ENCODE measurements around the gene DHX8.
A peak's percentile ranks its signal among the peaks of the same experiment; 100 is the strongest.

DHX8 gene

DNA sequence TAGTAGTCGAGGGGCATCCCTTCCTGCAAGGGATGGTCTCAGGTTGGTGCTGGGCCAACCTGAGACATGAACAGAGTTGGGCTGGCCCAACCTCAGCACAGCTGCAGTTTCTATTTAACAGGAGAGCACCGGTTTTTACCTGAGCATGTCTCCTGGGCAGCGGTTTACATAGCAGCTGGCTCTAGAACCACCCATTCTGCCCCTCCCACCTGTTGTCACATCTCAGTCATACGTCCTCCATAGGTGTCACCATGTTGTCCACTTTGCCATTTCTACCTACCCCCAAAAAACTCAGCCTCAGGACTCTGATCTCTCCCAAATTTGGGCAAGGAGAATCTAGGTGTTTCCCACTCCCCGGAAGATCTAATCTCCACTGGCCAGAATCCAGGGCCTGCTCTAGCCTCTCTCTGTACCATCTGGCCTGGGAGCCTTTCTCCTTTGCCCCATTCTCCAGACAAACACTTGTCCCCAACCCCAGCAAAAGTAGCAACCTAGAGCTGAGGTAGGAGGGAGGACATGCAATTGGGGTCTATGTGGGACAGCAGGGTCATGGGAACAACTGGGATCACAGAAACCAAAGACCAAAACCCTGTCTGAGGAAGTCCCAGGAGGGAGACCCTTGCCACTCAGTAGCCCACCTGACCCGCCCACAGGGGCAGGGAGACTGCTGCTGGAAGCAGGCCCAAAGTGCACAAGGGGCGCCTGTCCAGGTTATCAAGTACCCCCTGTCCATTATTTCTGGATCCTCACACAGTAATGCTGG, 43.3 kb downstream of the DHX8 start:
- Histone ChIP-seq H3K27me3 (replicated peaks; ENCODE audit: control insufficient read depth, insufficient read depth, low read length) (no peaks in the 10 kb centered on the region), H3K4me1 (ENCODE audit: control insufficient read depth, insufficient read depth, low read length) (peaks cover 28% of the 10 kb centered on the region), H3K9me3 (ENCODE audit: control insufficient read depth, low read length) (no peaks in the 10 kb centered on the region), H3K36me3 (ENCODE audit: control insufficient read depth, insufficient read depth, low read length, severe bottlenecking) (peaks cover 36% of the 10 kb centered on the region), H3K4me3 (ENCODE audit: low read length) (no peak overlapping the region), H3K9ac (ENCODE audit: low read length) (no peak overlapping the region)
- no peak for DNase-seq (ENCODE audit: low read depth)

DNA sequence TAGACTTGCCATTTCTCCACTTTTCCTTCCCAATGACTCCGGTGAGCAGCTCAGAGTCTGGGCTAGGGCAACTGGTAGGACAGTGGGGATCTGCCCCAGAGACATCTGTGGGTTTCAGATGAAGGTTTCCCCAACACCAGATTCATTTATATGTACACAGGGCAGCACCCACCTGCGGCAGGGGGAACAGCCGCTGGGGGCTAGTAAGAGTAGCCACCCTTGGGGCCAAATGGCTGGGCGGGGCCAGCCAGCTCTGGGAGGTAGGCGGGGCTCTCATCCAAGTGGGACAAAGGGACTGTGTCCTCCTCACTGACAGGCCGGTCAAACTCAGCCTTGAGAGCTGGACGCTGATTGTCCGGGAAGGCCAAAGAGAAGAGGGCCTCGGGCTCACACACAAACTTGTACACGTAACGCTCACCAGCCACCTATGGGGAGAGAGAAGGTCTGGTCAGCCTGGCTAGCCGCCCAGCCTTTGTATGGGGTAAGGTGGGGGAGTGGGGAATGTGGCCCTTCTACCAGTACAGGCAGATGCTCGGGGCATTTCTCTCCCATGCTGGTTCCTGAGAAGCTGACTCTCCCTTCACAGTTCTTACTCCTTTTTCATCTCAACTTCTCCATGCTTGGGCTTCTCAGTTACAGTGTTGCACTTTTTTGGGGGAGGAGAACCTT, 44.7 kb downstream of the DHX8 start:
- Histone ChIP-seq H3K9me3 (ENCODE audit: control insufficient read depth, low read length) (no peaks in the 10 kb centered on the region), H3K9ac (ENCODE audit: low read length) (no peak overlapping the region), H3K27me3 (replicated peaks; ENCODE audit: control insufficient read depth, insufficient read depth, low read length) (no peaks in the 10 kb centered on the region), H3K36me3 (ENCODE audit: control insufficient read depth, insufficient read depth, low read length, severe bottlenecking) (peaks cover 26% of the 10 kb centered on the region), H3K4me3 (ENCODE audit: low read length) (no peak overlapping the region), H3K4me1 (ENCODE audit: control insufficient read depth, insufficient read depth, low read length) (peaks cover 28% of the 10 kb centered on the region)
- DNase-seq (ENCODE audit: low read depth) = no peak

DNA sequence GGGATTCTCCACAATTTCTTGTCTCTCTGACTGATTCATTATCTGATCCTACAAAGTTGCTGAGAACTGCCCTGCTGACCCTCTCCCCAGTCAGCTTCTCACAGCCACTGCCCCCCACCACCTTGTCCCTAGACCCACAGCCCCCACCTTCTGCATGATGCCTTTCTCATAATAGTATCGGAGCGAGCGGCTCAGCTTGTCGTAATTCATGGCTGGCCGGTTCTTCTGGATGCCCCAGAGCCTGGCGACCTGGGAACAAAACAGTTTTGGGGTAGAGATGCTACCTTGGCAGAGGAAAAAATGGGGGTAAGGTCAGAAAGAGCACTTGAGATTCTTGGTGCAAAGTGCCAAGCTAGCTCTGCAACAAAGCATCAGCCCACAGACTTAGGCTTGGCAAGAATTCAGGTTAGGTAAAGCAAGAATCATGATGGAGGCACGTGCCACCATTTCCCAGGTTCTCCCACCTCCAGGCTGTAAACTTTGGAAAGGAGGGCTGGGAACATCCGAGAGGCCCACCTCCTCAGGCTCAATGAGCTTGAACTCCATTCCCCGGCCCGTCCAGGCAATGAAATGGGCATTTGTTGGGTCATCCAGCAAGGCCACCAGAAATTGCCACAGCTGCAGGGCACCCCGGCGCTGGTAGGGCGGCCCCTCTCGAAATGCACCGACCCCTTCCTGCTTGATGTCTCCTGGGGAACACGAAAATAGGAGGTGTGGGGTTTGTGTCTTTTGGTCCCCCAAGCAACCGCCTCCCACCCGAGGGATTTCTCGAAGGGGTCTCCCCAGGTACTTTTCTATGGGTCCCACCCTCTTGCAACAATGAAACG, 45.4 kb downstream of the DHX8 start:
- Histone ChIP-seq H3K9ac (ENCODE audit: low read length) (no peak overlapping the region), H3K27me3 (replicated peaks; ENCODE audit: control insufficient read depth, insufficient read depth, low read length) (no peaks in the 10 kb centered on the region), H3K4me3 (ENCODE audit: low read length) (no peak overlapping the region), H3K9me3 (ENCODE audit: control insufficient read depth, low read length) (no peaks in the 10 kb centered on the region), H3K4me1 (ENCODE audit: control insufficient read depth, insufficient read depth, low read length) (peaks cover 28% of the 10 kb centered on the region), H3K36me3 (ENCODE audit: control insufficient read depth, insufficient read depth, low read length, severe bottlenecking) (peaks cover 18% of the 10 kb centered on the region)
- no peak for DNase-seq (ENCODE audit: low read depth)

DNA sequence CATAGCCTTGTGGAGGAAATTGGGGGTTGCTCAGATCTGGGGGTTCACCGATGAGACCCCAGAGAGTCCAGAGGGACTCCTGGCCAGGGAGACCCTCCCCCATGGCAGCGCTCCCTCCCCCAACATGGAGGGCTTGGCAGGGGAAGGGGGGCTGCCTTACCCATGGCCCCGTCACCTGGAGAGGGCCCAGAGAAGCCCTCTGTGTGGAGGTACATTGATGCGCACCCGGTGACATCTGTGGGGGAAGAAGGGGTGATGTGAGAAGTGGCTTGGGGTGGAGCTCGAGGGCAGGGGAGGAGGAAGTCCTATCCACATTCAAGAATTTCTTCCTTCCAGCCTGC, 46.1 kb downstream of the DHX8 start:
- Histone ChIP-seq H3K36me3 (ENCODE audit: control insufficient read depth, insufficient read depth, low read length, severe bottlenecking) (peaks cover 11% of the 10 kb centered on the region), H3K27me3 (replicated peaks; ENCODE audit: control insufficient read depth, insufficient read depth, low read length) (no peaks in the 10 kb centered on the region), H3K9ac (ENCODE audit: low read length) (peak overlapping the region; percentile 44), H3K4me3 (ENCODE audit: low read length) (no peak overlapping the region), H3K9me3 (ENCODE audit: control insufficient read depth, low read length) (no peaks in the 10 kb centered on the region), H3K4me1 (ENCODE audit: control insufficient read depth, insufficient read depth, low read length) (peaks cover 28% of the 10 kb centered on the region)
- no peak for DNase-seq (ENCODE audit: low read depth)

DNA sequence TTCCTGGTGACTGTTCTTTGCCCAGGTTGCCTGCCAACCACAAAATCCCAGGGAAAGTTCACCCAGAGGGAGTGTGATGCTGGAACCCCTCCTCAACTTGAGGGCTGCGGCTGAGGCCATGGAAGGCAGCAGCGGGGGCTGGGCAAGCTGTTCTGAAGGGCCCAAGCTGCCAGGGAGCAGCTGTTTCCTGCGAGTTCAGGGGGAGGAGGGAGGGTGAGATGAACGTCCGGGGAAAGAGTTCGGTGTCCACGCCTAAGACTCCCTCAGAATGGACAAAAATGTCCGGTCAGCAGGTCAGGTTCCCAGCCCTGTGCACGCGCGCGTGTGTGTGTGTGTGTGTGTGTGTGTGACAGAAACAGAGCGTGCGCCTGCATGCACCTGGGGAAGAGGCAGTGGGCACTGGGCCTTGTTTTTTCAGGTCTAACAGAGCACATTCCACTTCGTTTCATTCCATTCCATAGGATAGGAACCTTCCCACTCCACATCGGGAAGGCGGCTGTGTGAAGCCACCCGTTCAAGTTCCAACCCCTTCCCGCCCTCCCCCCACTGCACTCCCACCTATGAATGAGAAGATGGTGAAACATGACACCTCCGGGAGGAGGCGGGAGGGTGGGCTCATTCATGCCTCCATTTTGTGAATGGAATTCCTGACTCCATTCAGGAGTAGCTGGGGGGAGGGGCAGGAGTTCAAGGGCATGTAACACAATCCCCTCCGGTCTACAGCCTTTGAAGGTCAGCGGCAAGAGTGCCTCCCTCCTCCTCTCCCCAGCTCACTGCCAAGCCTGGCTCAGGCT, 46.7 kb downstream of the DHX8 start:
- DNase-seq (ENCODE audit: low read depth) = peak; percentile 82

DNA sequence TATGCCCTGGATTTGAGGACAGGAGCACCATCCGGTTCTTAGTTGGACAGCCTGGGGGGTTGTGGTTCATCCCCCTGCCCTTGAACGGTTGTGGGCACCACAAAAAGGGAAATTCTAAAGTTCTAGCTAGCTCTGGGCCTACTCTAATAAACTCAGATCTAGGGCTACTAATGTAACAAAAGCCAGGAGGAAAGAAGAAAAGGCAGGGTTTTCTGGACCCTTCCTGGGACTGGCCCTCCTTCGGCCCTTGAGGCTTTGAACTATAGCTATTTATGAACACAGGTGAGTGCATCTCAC, 47.3 kb downstream of the DHX8 start:
- no peak overlapping the region for H3K4me3 ChIP-seq (ENCODE audit: low read length)
- no peak overlapping the region for H3K9ac ChIP-seq (ENCODE audit: low read length)
- H3K4me1 ChIP-seq (ENCODE audit: control insufficient read depth, insufficient read depth, low read length) = peaks cover 33% of the 10 kb centered on the region
- no peaks in the 10 kb centered on the region for H3K27me3 ChIP-seq (replicated peaks; ENCODE audit: control insufficient read depth, insufficient read depth, low read length)
- no peaks in the 10 kb centered on the region for H3K9me3 ChIP-seq (ENCODE audit: control insufficient read depth, low read length)
- DNase-seq (ENCODE audit: low read depth) = no peak
- H3K36me3 ChIP-seq (ENCODE audit: control insufficient read depth, insufficient read depth, low read length, severe bottlenecking) = peaks cover 5% of the 10 kb centered on the region

More for the DNA sequence above, 46.7 kb downstream of the DHX8 start:
- H3K36me3 ChIP-seq (ENCODE audit: control insufficient read depth, insufficient read depth, low read length, severe bottlenecking) = peaks cover 5% of the 10 kb centered on the region
- no peak overlapping the region for H3K4me3 ChIP-seq (ENCODE audit: low read length)
- peaks cover 28% of the 10 kb centered on the region for H3K4me1 ChIP-seq (ENCODE audit: control insufficient read depth, insufficient read depth, low read length)
- H3K27me3 ChIP-seq (replicated peaks; ENCODE audit: control insufficient read depth, insufficient read depth, low read length) = no peaks in the 10 kb centered on the region
- H3K9me3 ChIP-seq (ENCODE audit: control insufficient read depth, low read length) = no peaks in the 10 kb centered on the region
- peak overlapping the region; percentile 44 for H3K9ac ChIP-seq (ENCODE audit: low read length)

DNA sequence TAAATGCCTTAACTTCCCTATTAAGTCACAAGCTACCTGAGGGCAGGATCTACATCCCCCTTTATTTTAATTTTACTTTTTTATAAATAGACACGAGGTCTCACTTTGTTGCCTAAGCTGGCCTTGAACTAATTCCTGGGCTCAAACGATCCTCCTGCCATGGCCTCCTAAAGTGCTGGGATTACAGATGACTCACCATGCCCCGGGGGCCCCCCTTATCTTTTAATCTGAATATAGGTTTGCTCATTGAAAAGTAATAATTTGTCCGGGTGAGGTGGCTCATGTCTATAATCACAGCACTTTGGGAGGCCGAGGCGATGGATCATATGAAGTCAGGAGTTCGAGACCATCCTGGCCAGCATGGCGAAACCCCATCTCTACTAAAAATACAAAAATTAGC, 48.2 kb downstream of the DHX8 start:
- peaks cover 35% of the 10 kb centered on the region for H3K4me1 ChIP-seq (ENCODE audit: control insufficient read depth, insufficient read depth, low read length)
- peaks cover 3% of the 10 kb centered on the region for H3K36me3 ChIP-seq (ENCODE audit: control insufficient read depth, insufficient read depth, low read length, severe bottlenecking)
- no peaks in the 10 kb centered on the region for H3K27me3 ChIP-seq (replicated peaks; ENCODE audit: control insufficient read depth, insufficient read depth, low read length)
- H3K4me3 ChIP-seq (ENCODE audit: low read length) = no peak overlapping the region
- H3K9ac ChIP-seq (ENCODE audit: low read length) = no peak overlapping the region
- no peaks in the 10 kb centered on the region for H3K9me3 ChIP-seq (ENCODE audit: control insufficient read depth, low read length)
- no peak for DNase-seq (ENCODE audit: low read depth)

DNA sequence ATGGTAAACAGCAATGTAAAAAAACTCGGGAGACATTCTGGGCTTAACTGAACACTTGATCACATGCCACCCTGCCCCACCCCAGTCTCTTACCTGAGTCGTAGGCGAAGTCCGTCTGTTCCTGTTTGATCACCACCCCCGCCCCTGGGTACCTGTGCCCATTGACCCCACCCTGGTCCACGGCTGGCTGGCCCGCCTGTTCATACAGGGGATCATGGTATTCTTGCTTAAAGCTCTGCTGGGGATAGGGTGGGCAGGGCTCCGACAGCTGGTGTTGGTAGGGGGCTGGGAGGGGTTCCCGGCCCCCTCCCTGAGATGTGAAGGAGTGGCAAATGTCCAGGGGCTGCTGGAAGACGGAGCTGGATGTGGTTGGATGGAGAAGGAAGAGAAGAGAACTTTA, 48.8 kb downstream of the DHX8 start:
- DNase-seq (ENCODE audit: low read depth) = no peak
- Histone ChIP-seq H3K4me1 (ENCODE audit: control insufficient read depth, insufficient read depth, low read length) (peaks cover 35% of the 10 kb centered on the region), H3K27me3 (replicated peaks; ENCODE audit: control insufficient read depth, insufficient read depth, low read length) (no peaks in the 10 kb centered on the region), H3K4me3 (ENCODE audit: low read length) (no peak overlapping the region), H3K9ac (ENCODE audit: low read length) (no peak overlapping the region), H3K36me3 (ENCODE audit: control insufficient read depth, insufficient read depth, low read length, severe bottlenecking) (no peaks in the 10 kb centered on the region), H3K9me3 (ENCODE audit: control insufficient read depth, low read length) (no peaks in the 10 kb centered on the region)

DNA sequence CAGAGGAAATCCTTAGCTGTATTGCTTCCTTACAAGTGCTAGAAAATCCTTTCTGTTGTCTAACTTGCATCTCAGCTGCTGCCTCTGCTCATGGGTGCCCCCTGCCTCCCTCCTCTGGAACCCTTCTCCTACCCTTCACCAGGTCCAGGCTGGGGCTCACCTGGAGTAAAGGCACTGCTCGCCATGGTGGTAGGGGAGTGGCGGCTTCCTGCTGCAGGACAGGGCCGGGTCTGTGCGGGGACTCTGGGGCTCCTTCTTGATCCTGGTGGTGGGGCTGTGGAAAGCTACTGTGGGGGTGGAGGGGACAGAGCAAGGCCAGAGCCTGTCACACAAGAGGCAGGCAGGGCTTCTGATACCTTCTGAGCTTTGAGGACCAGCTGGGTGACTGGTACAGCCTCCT, 49.9 kb downstream of the DHX8 start:
- no peak for DNase-seq (ENCODE audit: low read depth)
- no peak overlapping the region for H3K4me3 ChIP-seq (ENCODE audit: low read length)
- H3K4me1 ChIP-seq (ENCODE audit: control insufficient read depth, insufficient read depth, low read length) = peaks cover 30% of the 10 kb centered on the region
- no peaks in the 10 kb centered on the region for H3K9me3 ChIP-seq (ENCODE audit: control insufficient read depth, low read length)
- H3K9ac ChIP-seq (ENCODE audit: low read length) = no peak overlapping the region
- H3K27me3 ChIP-seq (replicated peaks; ENCODE audit: control insufficient read depth, insufficient read depth, low read length) = no peaks in the 10 kb centered on the region
- H3K36me3 ChIP-seq (ENCODE audit: control insufficient read depth, insufficient read depth, low read length, severe bottlenecking) = no peaks in the 10 kb centered on the region

DNA sequence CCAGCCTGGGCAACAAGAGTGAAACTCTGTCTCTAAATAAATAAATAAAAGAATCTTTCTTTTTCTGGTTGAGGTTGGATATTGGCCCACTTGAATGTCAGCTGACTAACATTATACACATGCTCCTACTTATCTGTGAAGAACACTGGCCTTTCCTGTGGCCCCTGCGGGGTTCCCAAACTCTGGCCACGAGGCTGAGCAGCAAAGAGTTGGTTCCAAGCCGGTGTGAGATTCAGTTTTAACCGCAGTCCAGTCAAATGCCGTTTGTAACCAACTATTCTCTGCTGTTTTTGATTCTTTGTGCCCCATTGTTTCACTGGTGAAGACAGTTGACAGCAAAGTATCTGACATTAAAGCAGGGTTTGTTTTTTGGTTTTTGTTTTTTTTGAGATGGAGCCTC, 51.1 kb downstream of the DHX8 start:
- no peak for DNase-seq (ENCODE audit: low read depth)
- Histone ChIP-seq H3K9ac (ENCODE audit: low read length) (no peak overlapping the region), H3K27me3 (replicated peaks; ENCODE audit: control insufficient read depth, insufficient read depth, low read length) (no peaks in the 10 kb centered on the region), H3K9me3 (ENCODE audit: control insufficient read depth, low read length) (no peaks in the 10 kb centered on the region), H3K4me1 (ENCODE audit: control insufficient read depth, insufficient read depth, low read length) (peaks cover 24% of the 10 kb centered on the region), H3K36me3 (ENCODE audit: control insufficient read depth, insufficient read depth, low read length, severe bottlenecking) (no peaks in the 10 kb centered on the region), H3K4me3 (ENCODE audit: low read length) (no peak overlapping the region)
